Measurements from ENCODE around the gene DNM1. TPM values are rescaled to one million over a fixed set of nuclear protein-coding genes. Genes with fewer than 3 reads are reported as not detected.

The DNM1 gene
- total RNA-seq, 2 donors from 2014 or later = 2.0 to 7.7 TPM

GRCh38 chr9:128257907-128258306 is 54.7 kb downstream of the DNM1 start:
- Histone ChIP-seq H3K27ac (no peak overlapping the region), H3K36me3 (peaks cover 28 to 43% of the 10 kb centered on the region in 2 donors), H3K4me3 (no peak overlapping the region), H3K9me3 (no peaks in the 10 kb centered on the region), H3K4me1 (replicated peaks) (no peaks in the 10 kb centered on the region), H3K27me3 (replicated peaks; ENCODE audit: insufficient read depth) (no peaks in the 10 kb centered on the region)
- TF ChIP-seq POLR2A (IDR thresholded peaks at IDR 0.05) (no peak), CTCF (IDR thresholded peaks at IDR 0.05) (no peak), POLR2AphosphoS5 (IDR thresholded peaks at IDR 0.05) (no peak)
- WGBS = 83% methylated on average over 9 of the region's 11 CpGs
- intact Hi-C loops (cut with DNase I) = no loop called here
- DNase-seq (ENCODE audit: low spot score) = no peak

GRCh38 chr9:128258326-128258725 is 55.1 kb downstream of the DNM1 start:
- Histone ChIP-seq H3K27me3 (replicated peaks; ENCODE audit: insufficient read depth) (no peaks in the 10 kb centered on the region), H3K9me3 (no peaks in the 10 kb centered on the region), H3K4me3 (no peak overlapping the region), H3K4me1 (replicated peaks) (no peaks in the 10 kb centered on the region), H3K36me3 (peaks cover 28 to 43% of the 10 kb centered on the region in 2 donors), H3K27ac (no peak overlapping the region)
- TF ChIP-seq POLR2AphosphoS5 (IDR thresholded peaks at IDR 0.05) (no peak), CTCF (IDR thresholded peaks at IDR 0.05) (no peak), POLR2A (IDR thresholded peaks at IDR 0.05) (no peak)
- 97% methylated on average over 6 of the region's 6 CpGs for WGBS
- intact Hi-C loops (cut with DNase I) = no loop called here
- DNase-seq (ENCODE audit: low spot score) = no peak

- DNase-seq (ENCODE audit: low spot score) = no peak
- Histone ChIP-seq H3K9me3 (no peaks in the 10 kb centered on the region), H3K4me1 (replicated peaks) (no peaks in the 10 kb centered on the region), H3K27ac (no peak overlapping the region), H3K36me3 (peaks cover 28 to 43% of the 10 kb centered on the region in 2 donors), H3K4me3 (no peak overlapping the region), H3K27me3 (replicated peaks; ENCODE audit: insufficient read depth) (no peaks in the 10 kb centered on the region)
- intact Hi-C loops (cut with DNase I) = no loop called here
- WGBS = 85% methylated on average over 9 of the region's 9 CpGs
- TF ChIP-seq POLR2AphosphoS5 (IDR thresholded peaks at IDR 0.05) (no peak), CTCF (IDR thresholded peaks at IDR 0.05) (no peak), POLR2A (IDR thresholded peaks at IDR 0.05) (no peak)
Observed at GRCh38 chr9:128259156-128259555, 56.0 kb downstream of the DNM1 start.

- Histone ChIP-seq H3K27me3 (replicated peaks; ENCODE audit: insufficient read depth) (no peaks in the 10 kb centered on the region), H3K27ac (no peak overlapping the region), H3K9me3 (no peaks in the 10 kb centered on the region), H3K36me3 (peaks cover 30 to 43% of the 10 kb centered on the region in 2 donors), H3K4me3 (no peak overlapping the region), H3K4me1 (replicated peaks) (no peaks in the 10 kb centered on the region)
- 93% methylated on average over 17 of the region's 17 CpGs for WGBS
- intact Hi-C loops (cut with DNase I) = no loop called here
- TF ChIP-seq POLR2AphosphoS5 (IDR thresholded peaks at IDR 0.05) = no peak
- TF ChIP-seq POLR2A (IDR thresholded peaks at IDR 0.05) = no peak
- TF ChIP-seq CTCF (IDR thresholded peaks at IDR 0.05) = no peak
- DNase-seq (ENCODE audit: low spot score) = no peak
Observed at GRCh38 chr9:128260340-128260739, 57.2 kb downstream of the DNM1 start.

GRCh38 chr9:128262687-128263086 is 59.5 kb downstream of the DNM1 start:
- H3K4me3 ChIP-seq = no peak overlapping the region
- WGBS = 81% methylated on average over 4 of the region's 4 CpGs
- H3K27ac ChIP-seq = no peak overlapping the region
- intact Hi-C loops (cut with DNase I) = no loop called here
- DNase-seq (ENCODE audit: low spot score) = no peak
- peaks cover 37 to 46% of the 10 kb centered on the region in 2 donors for H3K36me3 ChIP-seq
- H3K9me3 ChIP-seq = no peaks in the 10 kb centered on the region
- no peaks in the 10 kb centered on the region for H3K27me3 ChIP-seq (replicated peaks; ENCODE audit: insufficient read depth)
- TF ChIP-seq POLR2A (IDR thresholded peaks at IDR 0.05) (no peak), CTCF (IDR thresholded peaks at IDR 0.05) (no peak), POLR2AphosphoS5 (IDR thresholded peaks at IDR 0.05) (no peak)
- H3K4me1 ChIP-seq (replicated peaks) = no peaks in the 10 kb centered on the region

All from prostate gland (tissue), 2 donors.